Measurements from ENCODE around the gene IL1RL2. TPM values are rescaled to one million over a fixed set of nuclear protein-coding genes. Genes with fewer than 3 reads are reported as not detected.
A peak's percentile ranks its signal among the peaks of the same experiment; 100 is the strongest.

Gene IL1RL2
- total RNA-seq, 4 donors from 2014 or later: 0.70 to 1.3 TPM; not detected in 2

GRCh38 chr2:102144128-102144527, 42.7 kb upstream of the IL1RL2 start:
- Histone ChIP-seq H3K4me3 (peak overlapping the region; percentile 57 to 71), H3K27ac (peak overlapping the region in 1 of 2 donors; percentile 94), H3K4me1 (no peaks in the 10 kb centered on the region), H3K27me3 (no peaks in the 10 kb centered on the region), H3K9me3 (no peaks in the 10 kb centered on the region), H3K36me3 (no peaks in the 10 kb centered on the region)
- peak in 1 of 2 donors; percentile 33 for DNase-seq
- no peak for TF ChIP-seq POLR2A (IDR thresholded peaks at IDR 0.05)
- TF ChIP-seq CTCF (IDR thresholded peaks at IDR 0.05): no peak
- intact Hi-C loops (cut with DNase I; ENCODE audit: low total_unique reads): loop anchor here (10.0 kb wide), 1 partner anchor 119 kb away; no protein-coding TSS in a partner anchor

GRCh38 chr2:102145107-102145506, 41.7 kb upstream of the IL1RL2 start:
- Histone ChIP-seq H3K36me3 (no peaks in the 10 kb centered on the region), H3K27ac (no peak overlapping the region), H3K27me3 (no peaks in the 10 kb centered on the region), H3K9me3 (no peaks in the 10 kb centered on the region), H3K4me3 (no peak overlapping the region), H3K4me1 (no peaks in the 10 kb centered on the region)
- no peak for TF ChIP-seq CTCF (IDR thresholded peaks at IDR 0.05)
- DNase-seq: no peak
- intact Hi-C loops (cut with DNase I; ENCODE audit: low total_unique reads): loop anchor here (10.0 kb wide), 1 partner anchor 120 kb away; no protein-coding TSS in a partner anchor

- Histone ChIP-seq H3K36me3 (no peaks in the 10 kb centered on the region), H3K4me3 (no peak overlapping the region), H3K4me1 (no peaks in the 10 kb centered on the region), H3K27ac (no peak overlapping the region), H3K9me3 (no peaks in the 10 kb centered on the region), H3K27me3 (no peaks in the 10 kb centered on the region)
- TF ChIP-seq CTCF (IDR thresholded peaks at IDR 0.05) (no peak), POLR2A (IDR thresholded peaks at IDR 0.05) (no peak)
- intact Hi-C loops (cut with DNase I; ENCODE audit: low total_unique reads): loop anchor here (10.0 kb wide), 1 partner anchor 121 kb away; no protein-coding TSS in a partner anchor
- no peak for DNase-seq
These were observed 40.9 kb upstream of the IL1RL2 start for GRCh38 chr2:102145934-102146333.

GRCh38 chr2:102147935-102148334, 38.9 kb upstream of the IL1RL2 start:
- Histone ChIP-seq H3K36me3 (no peaks in the 10 kb centered on the region), H3K4me3 (no peak overlapping the region), H3K27me3 (no peaks in the 10 kb centered on the region), H3K4me1 (no peaks in the 10 kb centered on the region), H3K27ac (no peak overlapping the region), H3K9me3 (no peaks in the 10 kb centered on the region)
- DNase-seq: no peak
- intact Hi-C loops (cut with DNase I; ENCODE audit: low total_unique reads): loop anchor here (10.0 kb wide), 1 partner anchor 123 kb away; no protein-coding TSS in a partner anchor
- TF ChIP-seq POLR2A (IDR thresholded peaks at IDR 0.05) (no peak), CTCF (IDR thresholded peaks at IDR 0.05) (no peak)

GRCh38 chr2:102149243-102149642, 37.6 kb upstream of the IL1RL2 start:
- Histone ChIP-seq H3K4me3 (no peak overlapping the region), H3K36me3 (no peaks in the 10 kb centered on the region), H3K4me1 (no peaks in the 10 kb centered on the region), H3K27ac (no peak overlapping the region), H3K27me3 (no peaks in the 10 kb centered on the region), H3K9me3 (no peaks in the 10 kb centered on the region)
- no peak for TF ChIP-seq CTCF (IDR thresholded peaks at IDR 0.05)
- TF ChIP-seq POLR2A (IDR thresholded peaks at IDR 0.05): no peak
- intact Hi-C loops (cut with DNase I; ENCODE audit: low total_unique reads): loop anchor here (10.0 kb wide), 1 partner anchor 124 kb away; no protein-coding TSS in a partner anchor
- no peak for DNase-seq
